GM19240 (cell line): ENCODE data around the gene GALNT10.

Experiments used
- DNase-seq: peaks from one replicate; pipeline ENCODE4 v3.0.0; 2011; ENCODE audit warnings: low spot score; ENCODE audit not compliant: insufficient read length

Gene GALNT10

DNA sequence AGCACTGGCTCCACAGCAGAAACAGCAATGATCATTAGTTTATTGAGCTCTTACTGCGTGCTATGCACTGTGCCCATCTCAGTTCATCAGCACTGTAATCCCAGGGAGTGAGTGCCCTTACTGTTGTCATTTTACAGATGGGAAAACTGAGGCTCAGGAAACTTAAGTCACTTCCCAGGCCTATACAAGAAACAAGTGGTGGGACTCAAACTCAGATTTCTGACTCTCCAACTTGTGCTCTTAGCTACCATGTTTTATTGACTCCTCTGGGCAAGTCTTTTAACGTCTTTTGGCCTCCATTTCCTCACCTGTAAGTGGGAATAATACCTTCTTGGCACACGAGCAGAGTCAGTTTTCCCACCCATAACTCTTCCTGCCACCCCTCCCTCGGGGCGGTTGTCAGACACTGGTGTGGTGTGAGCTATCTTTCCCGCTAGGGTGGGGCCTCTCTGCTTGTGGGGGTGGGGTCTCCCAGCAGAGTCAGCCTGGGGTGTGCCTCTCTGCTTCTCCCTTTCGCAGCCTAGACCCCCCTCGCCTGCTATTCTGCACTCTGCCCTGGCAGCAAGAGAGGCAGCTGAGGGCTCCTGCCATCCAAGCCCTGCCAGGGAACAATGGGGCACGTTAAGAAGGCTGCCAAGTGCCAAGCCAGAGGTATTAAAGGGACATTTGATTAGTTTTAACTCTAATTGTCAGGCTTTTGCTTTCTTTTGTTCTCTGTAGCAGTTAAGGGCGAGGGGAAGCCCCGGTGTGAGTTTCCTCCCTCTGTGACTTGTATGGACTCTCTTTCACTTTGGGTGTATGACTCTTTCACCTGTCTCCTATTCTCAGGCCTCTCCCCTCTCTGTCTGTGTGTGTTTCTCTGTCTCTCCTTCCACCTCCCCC lies 12.1 kb downstream of the GALNT10 start:
- peak; percentile 52 for DNase-seq

- no peak for DNase-seq
Measured at GRCh38 chr5:154203798-154204578, 13.5 kb downstream of the GALNT10 start.

GRCh38 chr5:154205441-154206117 lies 15.0 kb downstream of the GALNT10 start:
- DNase-seq = no peak

DNA sequence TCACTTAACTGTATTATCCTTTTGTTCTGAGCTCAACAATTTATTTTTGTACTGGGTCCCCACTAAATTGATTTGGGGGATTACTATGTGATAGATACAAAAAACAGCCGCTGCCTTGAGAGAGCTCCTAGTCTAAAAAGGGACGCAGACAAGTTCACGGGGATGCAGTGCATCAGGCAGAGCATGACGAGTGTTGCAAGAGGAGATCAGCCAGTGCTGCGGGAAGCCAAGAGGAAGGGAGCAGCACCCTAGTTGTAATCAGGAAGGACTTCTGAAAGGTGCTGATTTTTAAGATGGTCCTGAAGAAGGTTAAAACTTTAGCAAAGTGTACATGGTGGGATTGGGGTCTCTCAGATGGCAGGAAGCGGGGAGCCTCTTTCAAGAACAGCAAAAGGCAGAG lies 15.8 kb downstream of the GALNT10 start:
- DNase-seq = no peak

DNA sequence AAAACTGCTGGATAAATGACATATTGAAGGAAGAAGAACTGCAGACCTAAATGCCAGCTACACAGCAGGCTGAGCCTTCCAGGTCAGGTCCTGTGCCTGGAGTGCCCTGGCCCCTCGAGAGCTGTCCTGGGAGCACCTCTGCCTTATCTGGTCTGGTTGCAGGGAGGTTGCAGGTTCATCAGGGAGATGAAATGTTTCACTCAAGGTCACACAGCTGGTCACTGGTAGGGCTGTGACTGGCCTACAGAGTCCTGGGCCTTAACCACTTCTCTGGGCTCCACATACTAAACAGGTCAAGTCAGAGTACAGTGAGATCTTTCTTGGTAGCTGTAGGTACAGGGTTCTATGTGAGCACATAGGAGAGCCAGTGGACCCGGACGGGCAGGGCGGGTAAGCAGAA lies 16.7 kb downstream of the GALNT10 start:
- DNase-seq = no peak

GRCh38 chr5:154209591-154210081 lies 19.1 kb downstream of the GALNT10 start:
- DNase-seq = no peak

DNA sequence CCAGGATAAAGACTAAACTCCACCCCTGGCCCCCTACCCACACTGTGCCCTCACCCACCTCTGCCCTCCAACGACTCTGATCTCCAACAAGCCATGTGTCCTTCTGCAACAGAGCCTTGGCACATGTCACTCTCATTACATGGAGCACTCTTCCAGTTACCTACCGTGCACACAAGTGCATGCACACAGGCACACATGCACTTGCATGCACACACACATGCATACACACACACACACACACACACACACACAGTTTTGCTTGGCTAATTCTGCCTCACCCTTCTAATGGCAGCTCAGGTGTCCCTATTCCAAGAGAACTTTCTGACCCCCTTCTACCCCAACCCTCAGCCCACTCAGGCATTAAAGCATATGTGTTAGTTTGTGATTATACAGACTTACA lies 19.6 kb downstream of the GALNT10 start:
- DNase-seq = no peak

DNA sequence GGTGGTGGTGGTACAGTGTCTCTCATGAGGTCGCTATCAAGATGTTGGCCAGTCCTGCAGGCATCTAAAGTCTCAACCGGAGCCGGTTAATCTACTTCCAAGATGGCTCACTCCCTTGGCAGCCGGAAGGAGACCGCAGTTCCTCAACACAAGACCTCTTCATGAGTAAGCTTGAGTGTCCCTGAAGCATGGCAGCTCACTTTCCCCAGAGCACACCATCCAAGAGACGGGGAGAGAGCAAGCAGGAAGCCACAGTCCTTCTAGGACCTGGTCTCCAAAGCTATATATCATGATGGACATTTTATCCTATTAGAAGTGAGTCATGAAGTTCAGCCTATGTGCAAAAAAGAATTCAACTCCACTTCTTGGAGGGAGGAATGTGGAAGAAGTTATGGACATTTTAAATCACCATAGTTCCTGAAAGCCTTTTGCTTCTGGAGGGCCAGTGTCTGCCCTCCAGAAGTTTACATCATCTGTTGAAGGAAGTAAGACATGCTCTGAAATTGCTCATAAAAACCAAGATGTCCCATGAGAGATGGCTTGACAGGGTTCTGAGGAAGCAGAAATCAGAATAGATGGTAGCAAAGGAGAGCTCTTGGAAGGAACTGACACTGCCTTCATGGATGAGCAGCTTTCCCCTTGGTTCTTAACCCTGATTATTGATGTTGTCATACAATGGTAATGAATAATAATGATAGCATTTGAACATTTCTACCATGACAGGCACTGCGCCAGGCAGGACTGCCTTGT lies 21.3 kb downstream of the GALNT10 start:
- no peak for DNase-seq

DNA sequence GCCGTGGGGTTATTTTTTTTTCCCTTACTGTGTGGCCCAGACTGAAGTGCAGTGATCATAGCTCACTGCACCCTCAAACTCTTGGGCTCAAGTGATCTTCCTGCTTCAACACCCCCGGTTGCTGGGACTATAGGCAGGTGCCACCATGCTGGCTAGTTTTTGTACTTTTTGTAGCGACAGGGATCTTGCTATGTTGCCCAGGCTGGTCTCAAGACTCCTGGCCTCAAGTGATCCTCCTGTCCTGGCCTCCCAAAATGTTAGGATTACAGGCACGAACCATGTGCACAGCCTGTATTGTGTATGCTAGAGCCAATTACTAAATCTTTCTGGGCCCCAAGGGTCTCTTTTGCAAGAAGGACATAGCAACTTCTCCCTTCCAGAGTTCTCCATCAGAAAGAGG lies 23.1 kb downstream of the GALNT10 start:
- DNase-seq = no peak

DNA sequence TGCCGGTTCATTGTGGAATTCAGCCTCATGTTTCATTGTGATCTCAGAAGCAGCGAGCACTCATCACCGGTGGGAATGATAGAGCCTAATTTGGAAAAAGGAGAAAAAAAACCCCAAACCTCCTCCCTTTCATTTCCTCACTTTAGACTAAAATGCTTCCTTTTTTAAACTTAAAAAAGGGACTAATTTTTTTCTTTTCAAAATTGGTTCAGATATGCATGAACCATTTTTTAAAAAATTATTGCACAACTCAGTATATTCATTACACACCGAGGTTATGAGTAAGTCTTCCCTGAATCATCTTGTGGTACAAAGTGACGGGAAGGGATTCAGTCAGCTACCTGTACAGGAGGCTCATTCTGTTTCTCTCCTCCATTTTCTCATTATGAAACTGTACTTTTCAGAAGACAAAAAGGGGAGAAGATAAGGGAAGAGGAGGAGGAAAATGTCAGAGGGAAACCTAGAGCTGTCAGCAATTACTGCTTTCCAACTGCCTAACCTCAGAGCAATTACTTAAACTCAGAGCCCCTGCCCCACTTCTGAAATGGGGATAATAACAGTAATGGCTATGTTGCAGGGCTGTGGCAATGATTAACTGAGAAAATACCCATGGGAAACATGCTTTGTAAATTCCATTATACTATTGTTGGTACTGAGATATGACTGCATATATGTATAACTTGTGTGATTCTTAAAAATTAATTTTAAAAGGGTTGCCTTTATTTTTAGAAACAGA lies 24.0 kb downstream of the GALNT10 start:
- DNase-seq = no peak

DNA sequence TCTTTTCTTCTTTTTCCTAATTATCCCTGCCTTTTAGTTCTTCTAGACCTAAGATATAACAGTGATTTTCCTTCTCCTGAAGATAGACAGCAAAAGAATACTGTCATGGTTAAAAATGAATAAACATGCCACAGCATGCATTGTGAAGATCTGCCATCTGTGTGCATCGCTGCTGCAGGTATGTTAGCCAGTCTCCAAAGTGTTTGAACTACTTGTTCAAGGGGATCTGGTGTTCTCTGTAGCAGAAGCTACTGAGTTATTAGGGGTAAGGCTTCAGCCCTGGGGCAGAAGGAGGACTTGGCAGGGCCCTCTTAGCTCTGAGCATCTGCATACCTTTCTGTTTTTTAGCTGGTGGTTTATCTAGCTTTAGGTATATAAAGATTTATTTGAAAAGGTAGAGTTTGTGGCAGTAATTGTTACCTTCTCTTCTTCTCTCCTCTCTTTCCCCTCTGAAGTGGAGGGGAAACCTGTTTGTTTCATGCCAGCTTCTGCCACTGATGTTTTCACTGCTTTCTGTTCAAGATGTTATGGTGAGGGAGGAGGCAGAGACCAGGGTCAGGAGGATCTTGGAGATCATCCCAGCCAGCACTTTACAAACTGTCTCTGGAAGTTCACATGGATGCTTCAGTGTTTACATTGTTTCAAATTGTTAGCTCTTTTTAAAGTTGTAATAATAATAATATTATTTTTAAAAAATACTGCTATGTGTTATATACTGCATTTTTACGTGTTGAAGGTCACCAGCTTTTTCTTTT lies 25.2 kb downstream of the GALNT10 start:
- no peak for DNase-seq

GRCh38 chr5:154217462-154217861 lies 26.9 kb downstream of the GALNT10 start:
- no peak for DNase-seq

DNA sequence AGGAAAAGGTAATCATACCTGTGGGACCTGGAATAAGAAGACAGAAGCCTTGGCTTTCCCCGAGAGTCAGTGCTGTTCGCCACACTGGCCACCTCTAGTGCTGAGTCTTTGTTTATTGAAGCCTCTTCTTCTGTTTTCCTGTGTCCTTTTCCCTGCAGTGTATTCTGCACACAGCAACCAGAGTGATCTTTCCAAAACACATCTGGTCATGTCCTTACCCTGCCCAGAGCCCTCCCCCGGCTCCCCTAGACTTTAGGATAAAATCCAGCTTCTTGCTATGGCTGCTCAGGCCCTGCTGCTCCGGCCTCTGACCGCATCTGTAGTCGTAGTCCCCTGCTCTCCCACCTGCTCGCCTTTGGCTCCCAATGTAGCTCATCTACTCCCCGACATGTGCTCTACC lies 28.3 kb downstream of the GALNT10 start:
- no peak for DNase-seq

- no peak for DNase-seq
Measured at GRCh38 chr5:154220625-154221024, 30.1 kb downstream of the GALNT10 start.

DNA sequence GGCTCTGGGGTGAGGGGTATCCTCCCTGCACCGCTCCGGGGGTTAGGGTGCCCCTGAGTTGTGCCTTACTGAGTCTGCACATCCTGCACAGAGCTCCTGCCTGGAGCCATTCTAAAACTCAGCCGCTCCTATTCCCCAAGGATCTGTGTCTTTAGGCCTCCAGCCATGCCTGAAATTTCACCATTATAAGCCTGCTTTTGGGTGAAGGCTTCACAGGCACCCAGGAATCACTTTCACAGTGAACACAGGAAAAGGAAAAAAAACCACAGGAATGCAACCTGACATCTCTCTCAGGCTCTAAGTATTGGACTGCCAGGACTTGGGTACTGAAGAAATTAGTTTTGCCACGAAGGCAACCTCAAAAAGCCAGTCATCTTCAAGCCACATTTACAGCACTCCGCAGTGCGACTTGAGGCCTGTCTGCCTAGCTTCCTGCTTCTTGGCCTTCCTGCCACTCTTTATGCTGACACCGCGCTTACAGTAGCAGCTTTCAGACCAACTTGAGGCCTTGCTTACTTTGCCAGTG lies 30.9 kb downstream of the GALNT10 start:
- no peak for DNase-seq

DNA sequence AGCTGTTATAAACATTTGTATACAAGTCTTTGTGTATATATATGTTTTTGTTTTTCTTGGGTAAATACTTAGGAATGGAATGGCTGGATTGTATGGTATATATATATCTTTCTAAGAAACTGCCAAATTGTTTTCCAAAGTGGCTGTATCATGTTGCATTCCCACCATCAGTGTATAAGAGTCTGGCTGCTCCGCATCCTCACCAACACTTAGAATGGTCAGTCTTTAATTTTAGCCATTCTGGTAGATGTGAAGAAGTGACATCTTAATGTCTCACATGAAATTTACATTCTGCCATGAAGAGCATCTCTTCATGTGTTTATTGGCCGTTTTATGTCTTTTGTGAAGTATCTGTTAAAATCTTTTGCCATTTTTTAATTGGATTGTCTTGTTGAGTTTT lies 31.9 kb downstream of the GALNT10 start:
- no peak for DNase-seq

GRCh38 chr5:154223320-154223719 lies 32.8 kb downstream of the GALNT10 start:
- DNase-seq = no peak

GRCh38 chr5:154227090-154227489 lies 36.6 kb downstream of the GALNT10 start:
- DNase-seq = no peak

- DNase-seq = no peak
Measured at GRCh38 chr5:154228696-154229095, 38.2 kb downstream of the GALNT10 start.
